Mesothelial cell of epicardium (in vitro differentiated cells): ENCODE data around the gene COTL1. TPM values are rescaled to one million over a fixed set of nuclear protein-coding genes. Genes with fewer than 3 reads are reported as not detected.

Experiments
- DNase-seq, 2 experiments: peaks; one replicate each; pipeline ENCODE4 v3.0.0; 2021; ENCODE audit warnings: low spot score in 2 of 2; ENCODE audit not compliant: unreplicated experiment in 2 of 2
- H3K27ac Mint-ChIP-seq: 2 replicates; pipeline ENCODE4 v1.8.0; 2021; ENCODE audit warnings: mixed read lengths
- H3K27me3 Mint-ChIP-seq: 2 replicates; pipeline ENCODE4 v1.8.0; 2021; ENCODE audit warnings: low read depth, mixed read lengths
- H3K36me3 Mint-ChIP-seq: 2 replicates; pipeline ENCODE4 v1.8.0; 2021; ENCODE audit warnings: mixed read lengths
- H3K4me1 Mint-ChIP-seq: 2 replicates; pipeline ENCODE4 v1.8.0; 2021; ENCODE audit warnings: mixed read lengths
- H3K4me3 Mint-ChIP-seq: 2 replicates; pipeline ENCODE4 v1.8.0; 2021; ENCODE audit warnings: mild to moderate bottlenecking, moderate library complexity, mixed read lengths
- H3K9me3 Mint-ChIP-seq: 2 replicates; pipeline ENCODE4 v1.8.0; 2021; ENCODE audit warnings: mixed read lengths
- CTCF ChIP-seq: fragments of 200-600 bp; sonication (generic); IDR thresholded peaks from one replicate; pipeline ENCODE4 v1.5.0; 2021; ENCODE audit warnings: antibody characterized with exemption; ENCODE audit not compliant: unreplicated experiment
- total RNA-seq: library from RNA; stranded (reverse); gene quantifications from 3 replicates; pipeline ENCODE4 v1.2.1, GENCODE V29; 2021

The COTL1 gene
- total RNA-seq, 1 donor from 2014 or later, result 116 TPM

GRCh38 chr16:84603140-84603816, 14.6 kb downstream of the COTL1 start:
- Mint-ChIP-seq H3K9me3 (no peaks in the 10 kb centered on the region), H3K36me3 (peaks cover 10% of the 10 kb centered on the region), H3K27ac (no peak overlapping the region), H3K4me3 (no peak overlapping the region), H3K4me1 (peaks cover 34% of the 10 kb centered on the region), H3K27me3 (no peaks in the 10 kb centered on the region)
- no peak for DNase-seq
- no peak for TF ChIP-seq CTCF

GRCh38 chr16:84600343-84601229, 17.3 kb downstream of the COTL1 start:
- Mint-ChIP-seq H3K36me3 (peaks cover 12% of the 10 kb centered on the region), H3K4me1 (peaks cover 42% of the 10 kb centered on the region), H3K9me3 (no peaks in the 10 kb centered on the region), H3K27ac (peak overlapping the region; percentile 84), H3K27me3 (no peaks in the 10 kb centered on the region), H3K4me3 (no peak overlapping the region)
- no peak for TF ChIP-seq CTCF
- no peak for DNase-seq

GRCh38 chr16:84599521-84600202, 18.2 kb downstream of the COTL1 start:
- Mint-ChIP-seq H3K36me3 (peaks cover 8% of the 10 kb centered on the region), H3K27me3 (no peaks in the 10 kb centered on the region), H3K4me3 (peak overlapping the region; percentile 38), H3K27ac (peak overlapping the region; percentile 93), H3K4me1 (peaks cover 42% of the 10 kb centered on the region), H3K9me3 (no peaks in the 10 kb centered on the region)
- no peak for DNase-seq
- TF ChIP-seq CTCF, result no peak

- H3K4me1 Mint-ChIP-seq, result peaks cover 39% of the 10 kb centered on the region
- H3K9me3 Mint-ChIP-seq, result no peaks in the 10 kb centered on the region
- no peaks in the 10 kb centered on the region for H3K27me3 Mint-ChIP-seq
- peaks cover 11% of the 10 kb centered on the region for H3K36me3 Mint-ChIP-seq
- no peak for TF ChIP-seq CTCF
- no peak for DNase-seq
- H3K27ac Mint-ChIP-seq, result peak overlapping the region; percentile 81
- H3K4me3 Mint-ChIP-seq, result no peak overlapping the region
These were observed 19.5 kb downstream of the COTL1 start for GRCh38 chr16:84598360-84598759.

GRCh38 chr16:84597931-84598351, 19.9 kb downstream of the COTL1 start:
- Mint-ChIP-seq H3K27ac (peak overlapping the region; percentile 81), H3K9me3 (no peaks in the 10 kb centered on the region)

More at GRCh38 chr16:84597931-84598351, 19.9 kb downstream of the COTL1 start:
- DNase-seq, result no peak
- peaks cover 9% of the 10 kb centered on the region for H3K36me3 Mint-ChIP-seq
- no peak overlapping the region for H3K4me3 Mint-ChIP-seq
- no peaks in the 10 kb centered on the region for H3K27me3 Mint-ChIP-seq
- H3K4me1 Mint-ChIP-seq, result peaks cover 35% of the 10 kb centered on the region
- TF ChIP-seq CTCF, result no peak
